Heart left ventricle (tissue), 16 donors: ENCODE measurements around the gene CYP1A1. TPM values are rescaled to one million over a fixed set of nuclear protein-coding genes. Genes with fewer than 3 reads are reported as not detected.
"Not testable (repeated sequence)": the region's sequence is repeated elsewhere in the genome, so short reads cannot be mapped to it uniquely, and the experiment has no call there.

ENCODE experiments used
- ATAC-seq, 4 donors: fragments of 200-7000 bp; cut with Tn5 transposase; one replicate each; pipeline ENCODE4 v1.9.1; 2020 to 2022; ENCODE audit warnings: moderate library complexity in 4 of 4, mild to moderate bottlenecking in 3 of 4, moderate number of reproducible peaks in 1 of 4
- DNase-seq, 5 donors: peaks; one replicate each; pipeline ENCODE4 v3.0.0-alpha.2; 2020
- H3K27ac ChIP-seq, 12 donors: fragments of 200-600 bp; sonication (generic) in 4 of 12; one replicate each; pipeline versions ENCODE4 v1.5.0 to v1.8.0; 2016 to 2022; ENCODE audit warnings: mild to moderate bottlenecking in 2 of 12
- H3K27me3 ChIP-seq, 9 donors: fragments of 200-600 bp; sonication (generic) in 2 of 9; one replicate each; pipeline versions ENCODE4 v1.5.1 to v1.8.0; 2016 to 2022; ENCODE audit warnings: mild to moderate bottlenecking in 3 of 9
- H3K36me3 ChIP-seq, 9 donors: fragments of 200-600 bp; sonication (generic) in 2 of 9; one replicate each; pipeline versions ENCODE4 v1.5.0 to v1.8.0; 2018 to 2022; ENCODE audit warnings: mild to moderate bottlenecking in 2 of 9
- H3K4me1 ChIP-seq, 12 donors: fragments of 200-600 bp; sonication (generic) in 4 of 12; one replicate each; pipeline versions ENCODE4 v1.5.0 to v1.8.0; 2016 to 2022; ENCODE audit warnings: mild to moderate bottlenecking in 3 of 12
- H3K4me3 ChIP-seq, 12 donors: fragments of 200-600 bp; sonication (generic) in 4 of 12; one replicate each; pipeline versions ENCODE4 v1.5.0 to v1.8.0; 2017 to 2022; ENCODE audit warnings: mild to moderate bottlenecking in 9 of 12, moderate library complexity in 4 of 12
- H3K9me3 ChIP-seq, 12 donors: fragments of 200-600 bp; sonication (generic) in 4 of 12; one replicate each; pipeline versions ENCODE4 v1.5.0 to v1.8.0; 2016 to 2022; ENCODE audit warnings: mild to moderate bottlenecking in 1 of 12
- POLR2A ChIP-seq, 2 donors: fragments of 450-650 bp; IDR thresholded peaks; one replicate each; pipeline ENCODE4 v1.6.1; 2017; ENCODE audit warnings: antibody characterized with exemption in 2 of 2, mild to moderate bottlenecking in 2 of 2, moderate library complexity in 2 of 2
- WGBS, 4 donors: extraction: QIAGEN DNeasy Blood & Tissue Kit in 2 of 4; methylation state at CpG; one replicate each; pipeline versions ENCODE4 v1.1.5 to v1.1.7; 2013 to 2018; 5-methylcytosine and 5-hydroxymethylcytosine counted together
- intact Hi-C, 10 donors: fragments of 100-400 bp; cut with DNase I; formaldehyde crosslinking; loops; one replicate each; pipeline versions ENCODE4 v1.11.1 to v1.14.2; 2022
- polyA plus RNA-seq, 2 donors: library from polyadenylated mRNA; stranded (reverse); fragments of 200-250 nt; gene quantifications; one replicate each; pipeline ENCODE4 v1.2.3, GENCODE V29; 2013
- total RNA-seq, 9 donors: library from RNA; depleted of rRNA in 2 of 9; stranded (reverse); fragments of >200 nt in 2 of 9; fragmentation: NEBNext Ultra II Directional in 3 of 9; extraction: Animal tissue kit (Norgen Biotek cat#: 25700) in 3 of 9; gene quantifications; one replicate each; pipeline versions ENCODE4 v1.1.0 to v1.2.4, GENCODE V29; 2016 to 2023
- TF ChIP-seq, protein P1 (sequence below), 12 donors: fragments of 200-600 bp; sonication (generic) in 4 of 12; IDR thresholded peaks; one replicate each; pipeline versions ENCODE4 v1.5.0 to v1.8.0; 2018 to 2022; ENCODE audit warnings: antibody characterized with exemption in 12 of 12, mild to moderate bottlenecking in 5 of 12
- donor health status: ischemic (EF 13 %, LVEDD 7.1; RV severe dilation, severe dysfunction).
- donor health status: healthy with polysubstance abuse.
- donor health status: DM: no; HTN: yes; CAD: no.
- donor health status: DM: no; HTN: no; CAD: no.
- donor health status: ischemic (EF 25% LVEDD 6.9; RV normal size, moderate dysfunction).
- donor health status: ischemic (EF 25% LVEDD 5.7; RV mildly dilated, moderate dysfunction).
- donor health status: healthy.
- donor health status: DM: yes; HTN: yes; CAD: no.
- donor health status: ischemic (EF 35%, LVEDD 5.7; RV mildly dilated, moderate dysfunction).
- donor health status: nonischemic (EF 11% LVEDD 7.7; RV severe dilation, severe dysfunction).
- donor health status: DM: yes; HTN: yes; CAD: no.
- donor health status: PGD.
- donor health status: ischemic (EF 29% LVEDD 5.4; RV normal size, mild dysfunction).
- donor health status: nonischemic (EF 23%, LVEDD 6.1; RV moderate dilation, normal function).

The CYP1A1 gene
- total and polyA plus RNA-seq, 11 donors = 0.08 to 0.91 (median 0.32) TPM; not detected in 3

DNA sequence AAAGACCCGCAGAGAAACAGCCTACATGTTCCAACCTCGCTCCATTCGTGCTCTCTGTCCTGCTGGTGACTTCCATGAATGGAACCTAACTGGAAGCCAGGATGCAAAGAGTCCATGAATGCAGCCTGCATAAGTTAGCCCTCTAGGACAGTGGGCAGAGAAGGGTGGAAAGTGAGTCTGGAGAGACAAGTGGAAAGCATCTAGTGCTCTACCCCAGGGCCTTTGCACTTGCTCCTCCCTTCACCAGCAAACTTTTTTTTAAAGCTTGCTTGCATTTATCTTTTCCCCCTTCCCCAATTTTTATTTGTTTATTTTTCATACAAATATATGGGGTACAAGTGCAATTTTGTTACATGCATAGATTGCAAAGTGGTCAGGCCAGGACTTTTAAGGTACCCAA, 7.9 kb upstream of the CYP1A1 start:
- no peaks in the 10 kb centered on the region for H3K9me3 ChIP-seq
- no peak overlapping the region for H3K27ac ChIP-seq
- DNase-seq (no peak), ATAC-seq (no peak)
- H3K36me3 ChIP-seq = no peaks in the 10 kb centered on the region
- intact Hi-C loops = no loop called here
- WGBS, 4 donors = 89 to 96% (median 91%) methylated on average over 3 of the region's 3 CpGs
- H3K4me1 ChIP-seq = no peaks in the 10 kb centered on the region
- TF ChIP-seq POLR2A (IDR thresholded peaks at IDR 0.05) = no peak
- TF ChIP-seq, protein P1, sequence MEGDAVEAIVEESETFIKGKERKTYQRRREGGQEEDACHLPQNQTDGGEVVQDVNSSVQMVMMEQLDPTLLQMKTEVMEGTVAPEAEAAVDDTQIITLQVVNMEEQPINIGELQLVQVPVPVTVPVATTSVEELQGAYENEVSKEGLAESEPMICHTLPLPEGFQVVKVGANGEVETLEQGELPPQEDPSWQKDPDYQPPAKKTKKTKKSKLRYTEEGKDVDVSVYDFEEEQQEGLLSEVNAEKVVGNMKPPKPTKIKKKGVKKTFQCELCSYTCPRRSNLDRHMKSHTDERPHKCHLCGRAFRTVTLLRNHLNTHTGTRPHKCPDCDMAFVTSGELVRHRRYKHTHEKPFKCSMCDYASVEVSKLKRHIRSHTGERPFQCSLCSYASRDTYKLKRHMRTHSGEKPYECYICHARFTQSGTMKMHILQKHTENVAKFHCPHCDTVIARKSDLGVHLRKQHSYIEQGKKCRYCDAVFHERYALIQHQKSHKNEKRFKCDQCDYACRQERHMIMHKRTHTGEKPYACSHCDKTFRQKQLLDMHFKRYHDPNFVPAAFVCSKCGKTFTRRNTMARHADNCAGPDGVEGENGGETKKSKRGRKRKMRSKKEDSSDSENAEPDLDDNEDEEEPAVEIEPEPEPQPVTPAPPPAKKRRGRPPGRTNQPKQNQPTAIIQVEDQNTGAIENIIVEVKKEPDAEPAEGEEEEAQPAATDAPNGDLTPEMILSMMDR (IDR thresholded peaks at IDR 0.05) = no peak
- no peak overlapping the region for H3K4me3 ChIP-seq
- H3K27me3 ChIP-seq = peaks cover 0 to 36% (median 0%) of the 10 kb centered on the region in 9 donors

DNA sequence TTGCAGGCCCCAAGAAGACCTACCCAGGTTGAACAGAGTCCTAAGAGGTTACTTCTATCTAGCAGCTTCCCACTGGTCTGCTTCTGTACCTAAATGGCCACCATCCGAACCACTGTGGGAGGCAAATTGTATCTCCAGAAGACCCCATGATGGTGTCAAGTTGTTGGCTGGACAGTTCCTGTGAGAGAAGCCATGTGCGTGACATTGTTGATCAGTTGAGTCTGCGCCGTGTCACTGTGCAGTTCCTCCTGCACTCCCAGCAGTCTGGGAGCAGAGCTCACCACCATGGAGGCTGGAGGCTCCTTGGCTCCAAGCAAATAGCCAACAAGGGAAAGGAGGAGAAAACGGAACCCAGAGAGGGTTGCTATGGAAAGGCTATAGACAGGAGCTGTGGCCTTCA, 7.5 kb upstream of the CYP1A1 start:
- intact Hi-C loops = no loop called here
- ATAC-seq = no peak
- 82 to 95% (median 88%) methylated on average over 5 of the region's 5 CpGs for WGBS, 4 donors
- Histone ChIP-seq H3K4me1 (peaks cover 0 to 3% (median 0%) of the 10 kb centered on the region in 12 donors), H3K27me3 (peaks cover 0 to 36% (median 0%) of the 10 kb centered on the region in 9 donors), H3K4me3 (no peak overlapping the region), H3K9me3 (no peaks in the 10 kb centered on the region), H3K27ac (no peak overlapping the region), H3K36me3 (no peaks in the 10 kb centered on the region)
- no peak for DNase-seq
- TF ChIP-seq, protein P1 (IDR thresholded peaks at IDR 0.05) = no peak
- TF ChIP-seq POLR2A (IDR thresholded peaks at IDR 0.05) = no peak

DNA sequence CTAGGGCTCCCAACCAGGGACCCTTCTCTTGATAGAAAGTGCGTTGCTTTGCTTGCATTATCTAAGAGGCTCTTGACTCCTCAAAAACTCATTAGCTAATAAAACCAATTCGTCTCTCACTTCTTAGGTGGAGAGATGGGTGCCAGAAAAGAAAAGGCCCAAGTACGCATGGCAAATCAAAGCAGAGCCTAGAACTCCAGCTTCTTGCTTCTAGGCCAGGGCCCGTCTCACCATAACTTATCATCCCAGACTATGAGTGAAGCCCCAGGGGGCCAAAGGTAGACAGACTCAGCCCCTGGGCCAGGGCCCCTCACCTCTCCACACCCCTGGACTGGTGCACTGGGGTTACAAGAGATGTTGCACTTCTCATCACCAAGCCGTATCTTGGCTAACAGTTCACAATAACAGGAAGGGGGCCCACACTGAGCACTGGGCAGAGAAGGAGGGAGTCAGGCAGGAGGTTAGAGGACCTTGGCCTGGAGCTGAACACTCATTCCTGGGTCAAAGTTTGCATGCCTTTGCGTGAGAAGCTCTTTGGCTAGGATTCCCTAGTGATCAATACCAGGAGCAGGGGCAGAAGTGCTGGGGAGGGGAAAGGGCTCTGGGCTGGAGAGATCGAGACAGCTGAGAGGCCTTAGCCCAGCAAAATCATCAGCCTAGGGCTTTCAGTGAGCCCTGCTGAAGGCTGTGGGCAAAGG, 5.4 kb upstream of the CYP1A1 start:
- intact Hi-C loops = no loop called here
- ATAC-seq = no peak
- peaks cover 0 to 36% (median 0%) of the 10 kb centered on the region in 9 donors for H3K27me3 ChIP-seq

DNA sequence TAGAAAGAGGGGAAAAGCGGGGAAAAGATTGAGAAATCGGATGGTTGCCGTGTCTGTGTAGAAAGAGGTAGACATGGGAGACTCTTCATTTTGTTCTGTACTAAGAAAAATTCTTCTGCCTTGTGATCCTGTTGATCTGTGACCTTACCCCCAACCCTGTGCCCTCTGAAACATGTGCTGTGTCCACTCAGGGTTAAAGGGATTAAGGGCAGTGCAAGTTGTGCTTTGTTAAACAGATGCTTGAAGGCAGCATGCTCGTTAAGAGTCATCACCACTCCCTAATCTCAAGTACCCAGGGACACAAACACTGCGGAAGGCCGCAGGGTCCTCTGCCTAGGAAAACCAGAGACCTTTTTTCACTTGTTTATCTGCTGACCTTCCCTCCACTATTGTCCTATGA, 4.0 kb upstream of the CYP1A1 start:
- DNase-seq, ATAC-seq, H3K27ac ChIP-seq, H3K36me3 ChIP-seq, H3K4me3 ChIP-seq, H3K9me3 ChIP-seq, intact Hi-C loops: not testable (repeated sequence)
- Histone ChIP-seq H3K4me1 (peaks cover 0 to 30% (median 14%) of the 10 kb centered on the region in 12 donors), H3K27me3 (peaks cover 0 to 35% (median 0%) of the 10 kb centered on the region in 9 donors)
- 52 to 72% (median 68%) methylated on average over 6 of the region's 6 CpGs for WGBS, 4 donors

More for the DNA sequence above, 5.4 kb upstream of the CYP1A1 start:
- Histone ChIP-seq H3K9me3 (no peaks in the 10 kb centered on the region), H3K36me3 (no peaks in the 10 kb centered on the region), H3K4me3 (no peak overlapping the region), H3K27ac (no peak overlapping the region), H3K4me1 (peaks cover 0 to 24% (median 14%) of the 10 kb centered on the region in 12 donors)
- no peak for TF ChIP-seq POLR2A (IDR thresholded peaks at IDR 0.05)
- TF ChIP-seq, protein P1 (IDR thresholded peaks at IDR 0.05) = no peak
- WGBS, 4 donors = 74 to 85% (median 79%) methylated on average over 7 of the region's 7 CpGs
- no peak for DNase-seq

DNA sequence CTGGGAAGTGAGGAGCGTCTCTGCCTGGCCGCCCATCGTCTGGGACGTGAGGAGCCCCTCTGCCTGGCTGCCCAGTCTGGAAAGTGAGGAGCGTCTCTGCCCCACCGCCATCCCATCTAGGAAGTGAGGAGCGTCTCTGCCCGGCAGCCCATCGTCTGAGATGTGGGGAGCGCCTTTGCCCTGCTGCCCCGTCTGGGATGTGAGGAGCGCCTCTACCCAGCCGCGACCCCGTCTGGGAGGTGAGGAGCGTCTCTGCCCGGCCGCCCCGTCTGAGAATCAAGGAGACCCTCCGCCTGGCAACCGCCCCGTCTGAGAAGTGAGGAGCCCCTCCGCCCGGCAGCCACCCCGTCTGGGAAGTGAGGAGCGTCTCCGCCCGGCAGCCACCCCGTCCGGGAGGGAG, 3.4 kb upstream of the CYP1A1 start:
- ATAC-seq, H3K27ac ChIP-seq, intact Hi-C loops, DNase-seq, H3K4me3 ChIP-seq, H3K36me3 ChIP-seq, H3K9me3 ChIP-seq: not testable (repeated sequence)
- Histone ChIP-seq H3K4me1 (peaks cover 0 to 30% (median 14%) of the 10 kb centered on the region in 12 donors), H3K27me3 (peaks cover 0 to 30% (median 0%) of the 10 kb centered on the region in 9 donors)
- WGBS, 4 donors = 83 to 92% (median 90%) methylated on average over 10 to 22 of the region's 30 CpGs
